DMS114 treated with DMSO at 0.1 percent for 48 hours (cell line): ENCODE results near the gene GSTT2.
"Not testable (repeated sequence)": the region's sequence is repeated elsewhere in the genome, so short reads cannot be mapped to it uniquely, and the experiment has no call there.

Experiments used
- DNase-seq: peaks from one replicate; lab custom pipeline; 2025; ENCODE audit not compliant: unreplicated experiment; lab: John Stamatoyannopoulos, UW

Gene GSTT2

GRCh38 chr22:23979557-23980240 lies at the start of gene GSTT2:
Gene GSTT2 (plus strand): TSS chr22:23980134.
- DNase-seq: not testable (repeated sequence)

- no peak for DNase-seq
Observed at GRCh38 chr22:23938328-23939016, 41.5 kb upstream of the GSTT2 start.

GRCh38 chr22:23939017-23939357 lies 40.9 kb upstream of the GSTT2 start:
- DNase-seq: no peak

- DNase-seq: not testable (repeated sequence)
Observed at GRCh38 chr22:23940166-23940565, 39.8 kb upstream of the GSTT2 start.

- not testable (repeated sequence) for DNase-seq
Observed at GRCh38 chr22:23947391-23947790, 32.5 kb upstream of the GSTT2 start.

GRCh38 chr22:23949764-23950163 lies 30.2 kb upstream of the GSTT2 start:
- not testable (repeated sequence) for DNase-seq

DNA sequence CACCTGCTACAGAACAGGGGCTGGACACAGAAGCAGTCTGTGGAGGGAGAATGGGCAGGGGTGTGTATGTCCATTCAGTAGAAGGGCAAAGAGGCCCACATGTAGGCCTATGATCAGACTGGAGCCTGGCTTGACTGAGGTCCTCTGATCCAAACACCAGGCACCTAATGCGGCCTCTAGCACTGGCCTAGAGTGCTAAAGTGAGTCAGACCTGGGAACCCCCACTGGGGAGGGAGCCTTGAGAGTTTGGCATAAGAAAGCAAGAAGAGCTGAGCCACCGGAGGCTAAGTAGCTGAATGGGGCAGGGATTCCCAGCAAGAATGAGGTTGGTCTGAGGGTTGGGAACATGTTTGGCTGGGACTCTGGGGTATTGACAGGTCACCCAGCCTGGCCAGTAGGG lies 28.6 kb upstream of the GSTT2 start:
- DNase-seq: not testable (repeated sequence)

DNA sequence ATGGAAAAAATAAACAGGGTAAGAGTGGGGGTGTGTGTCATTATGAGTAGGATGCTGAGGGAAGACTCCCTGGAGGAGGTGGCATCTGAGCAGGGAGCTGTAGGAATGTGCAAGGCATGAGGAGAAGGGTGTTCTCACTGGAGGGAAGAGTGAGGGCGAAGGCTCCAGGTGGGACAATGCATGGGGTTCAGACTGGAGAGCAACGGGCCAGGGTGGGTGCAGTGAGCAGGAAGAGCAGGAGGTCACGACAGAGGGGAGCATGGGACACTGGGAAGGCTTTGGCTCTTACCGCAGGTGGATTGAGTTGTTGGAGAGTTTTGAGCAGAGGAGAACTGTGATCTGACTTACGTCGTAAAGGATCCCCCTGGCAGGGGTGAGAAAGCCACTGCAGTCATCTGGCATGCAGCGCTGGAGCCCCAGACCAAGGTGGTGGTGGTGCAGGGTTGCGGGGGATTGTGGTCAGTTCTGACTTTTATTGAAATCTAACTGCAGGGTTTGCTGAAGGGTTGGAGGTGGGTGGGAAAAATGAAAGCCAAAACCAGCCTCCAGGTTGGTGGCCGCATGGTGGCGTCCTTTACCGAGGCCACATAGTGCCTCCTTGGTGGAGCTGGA lies 27.0 kb upstream of the GSTT2 start:
- DNase-seq: not testable (repeated sequence)

DNA sequence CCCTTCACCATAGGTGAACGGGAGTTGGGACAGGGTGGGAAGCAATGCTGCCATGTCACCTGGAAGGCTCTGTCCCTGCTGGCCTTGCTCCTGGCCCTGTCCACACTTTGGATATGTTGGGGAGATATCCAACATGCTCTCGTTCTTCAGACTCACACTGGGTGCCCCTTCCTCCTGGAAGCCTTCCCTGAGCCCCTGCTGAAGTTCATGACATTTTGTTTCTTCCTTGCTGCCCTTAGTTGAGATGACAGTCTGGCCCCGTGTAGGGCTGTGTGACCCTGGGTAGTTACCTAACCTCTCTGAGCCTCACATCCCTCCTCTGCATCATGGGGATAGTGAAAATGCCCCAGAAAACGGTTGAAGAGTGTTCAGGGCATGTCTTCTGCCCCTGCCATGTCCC lies 26.4 kb upstream of the GSTT2 start:
- not testable (repeated sequence) for DNase-seq

DNA sequence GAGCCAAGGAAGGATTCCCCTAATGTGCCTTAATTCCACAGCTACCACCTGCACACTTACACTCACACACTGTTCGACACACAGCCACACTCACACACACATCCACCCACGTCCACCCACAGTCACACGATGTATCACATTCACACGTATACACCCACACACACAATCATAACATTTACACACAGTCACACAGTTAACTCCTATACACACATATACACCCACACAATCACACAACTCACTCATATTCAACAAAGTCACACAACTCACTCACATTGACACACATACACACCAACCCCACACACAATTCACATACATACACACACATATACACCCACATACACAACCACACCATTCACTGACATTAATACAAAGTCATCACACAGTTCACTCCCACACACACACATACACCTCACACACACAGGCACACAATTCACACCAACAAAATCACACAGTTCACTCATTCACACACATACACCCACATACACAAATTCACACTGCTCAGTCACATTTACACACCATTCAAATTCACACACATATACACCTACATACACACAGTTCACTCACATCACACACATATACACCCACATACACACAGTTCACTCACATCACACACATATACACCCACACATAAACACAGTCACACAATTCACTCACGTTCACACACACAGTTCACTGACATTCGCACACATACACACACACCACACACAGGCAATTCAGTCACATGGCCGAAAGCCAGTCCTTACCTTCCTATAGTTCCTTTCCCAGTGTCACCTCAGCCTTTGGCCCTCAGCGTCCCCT lies 25.5 kb upstream of the GSTT2 start:
- not testable (repeated sequence) for DNase-seq

- not testable (repeated sequence) for DNase-seq
Observed at GRCh38 chr22:23954991-23955305, 25.0 kb upstream of the GSTT2 start.

GRCh38 chr22:23955886-23956285 lies 24.0 kb upstream of the GSTT2 start:
- not testable (repeated sequence) for DNase-seq

- peak; percentile 49 for DNase-seq
Observed at GRCh38 chr22:23956301-23956900, 23.5 kb upstream of the GSTT2 start.

DNA sequence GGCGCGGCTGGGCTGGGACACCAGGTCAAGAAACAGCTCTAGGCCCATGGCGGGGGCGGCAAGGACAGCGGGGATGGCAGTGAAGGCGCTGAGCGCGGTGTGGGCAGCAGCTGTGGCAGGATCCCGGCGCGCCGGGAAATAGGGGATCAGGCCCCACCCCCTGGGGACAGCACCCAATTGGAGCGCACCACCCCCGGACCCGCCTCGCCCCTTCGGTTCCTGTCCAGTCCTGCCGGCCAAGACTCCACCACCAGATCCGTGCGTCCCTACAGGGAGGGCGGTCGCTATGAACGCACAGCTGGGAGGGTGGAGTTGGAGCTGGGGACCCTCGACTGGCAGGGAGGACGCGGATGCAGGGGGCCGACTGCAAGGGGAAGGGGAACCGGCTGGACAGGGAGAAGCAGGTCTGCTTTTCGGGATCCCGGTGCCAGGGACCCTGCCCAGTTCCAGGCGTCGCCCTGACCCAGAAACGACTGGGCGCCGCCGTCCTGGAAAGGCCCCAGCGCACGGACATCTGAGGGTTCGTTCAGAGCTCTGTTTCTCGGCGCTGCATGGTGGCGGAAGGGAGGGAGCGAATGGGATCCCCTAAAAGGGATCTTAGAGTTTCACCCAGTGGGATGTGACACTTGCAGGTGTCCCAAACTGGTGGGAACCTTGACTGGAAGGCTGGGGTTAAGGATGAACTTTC lies 18.7 kb upstream of the GSTT2 start, which contains the start of gene GSTT2B:
Gene GSTT2B, minus strand, starts transcription at position 112 of the 688 bp plus-strand sequence. Its CDS starts 64 bp downstream, at position 48.
- not testable (repeated sequence) for DNase-seq

GRCh38 chr22:23966094-23966493 lies 13.8 kb upstream of the GSTT2 start:
- not testable (repeated sequence) for DNase-seq

DNA sequence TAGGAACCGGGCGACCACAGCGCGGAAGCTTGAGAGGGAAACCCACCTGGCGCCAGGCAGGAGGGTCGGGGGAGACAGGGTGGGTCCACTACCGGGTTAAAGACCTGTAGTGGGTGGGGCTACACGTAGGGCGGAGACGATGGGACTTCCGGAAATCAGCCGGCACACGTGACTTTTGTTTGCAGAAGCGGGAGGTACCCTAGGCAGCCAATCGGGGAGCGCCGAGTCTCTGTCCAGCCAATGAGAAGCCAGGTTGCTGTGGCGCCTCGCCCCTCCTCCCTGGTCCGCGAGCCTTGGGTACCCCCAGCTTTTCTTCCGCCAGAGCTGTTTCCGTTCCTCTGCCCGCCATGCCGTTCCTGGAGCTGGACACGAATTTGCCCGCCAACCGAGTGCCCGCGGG lies 13.4 kb upstream of the GSTT2 start, which contains the start of gene DDTL:
Gene DDTL, plus strand, starts transcription at position 321 of the 400 bp plus-strand sequence. Its CDS starts 27 bp downstream, at position 348.
- DNase-seq: not testable (repeated sequence)

DNA sequence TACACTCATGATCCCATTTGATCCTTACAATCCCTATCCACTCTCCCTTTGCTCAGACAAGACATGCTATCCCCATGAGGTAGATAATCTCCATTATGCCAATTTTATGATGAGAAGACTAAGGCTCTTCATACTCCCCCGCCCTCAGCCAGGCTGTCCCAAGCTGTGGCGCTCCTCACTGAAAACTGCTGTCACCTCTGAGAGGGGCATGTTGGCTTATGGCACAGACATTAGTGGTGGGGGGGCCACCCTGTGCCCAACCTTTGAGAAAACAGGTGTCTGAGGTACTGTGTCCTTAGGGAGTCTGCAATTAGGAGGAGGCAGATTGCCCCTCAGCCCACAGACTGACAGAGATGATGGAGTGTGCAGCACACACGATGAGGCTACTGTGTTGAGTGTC lies 10.9 kb upstream of the GSTT2 start:
- no peak for DNase-seq

GRCh38 chr22:23970201-23970641 lies 9.7 kb upstream of the GSTT2 start:
- no peak for DNase-seq

GRCh38 chr22:23970816-23971486 lies 9.0 kb upstream of the GSTT2 start:
- DNase-seq: no peak

GRCh38 chr22:23971927-23972326 lies 8.0 kb upstream of the GSTT2 start:
- DNase-seq: not testable (repeated sequence)
